Neuronal stem cell (in vitro differentiated cells): ENCODE measurements around the gene TRAF3.

Experiments
- DNase-seq: peaks from one replicate; pipeline ENCODE4 v3.0.0-alpha.2; 2013; ENCODE audit warnings: low spot score
- H2AFZ ChIP-seq: one replicate; pipeline ENCODE4 v1.6.1; 2013; ENCODE audit warnings: mild to moderate bottlenecking, low read length, inconsistent platforms
- H2AK5ac ChIP-seq: 2 replicates; pipeline ENCODE4 v1.6.1; 2013; ENCODE audit warnings: low read depth, mild to moderate bottlenecking, inconsistent platforms, low read length, moderate library complexity, mixed read lengths
- H2BK120ac ChIP-seq: 2 replicates; pipeline ENCODE4 v1.6.1; 2013; ENCODE audit warnings: low read depth, mild to moderate bottlenecking, inconsistent platforms, low read length, moderate library complexity, mixed read lengths
- H2BK12ac ChIP-seq: one replicate; pipeline ENCODE4 v1.6.1; 2013; ENCODE audit warnings: low read length, inconsistent platforms
- H2BK15ac ChIP-seq: 2 replicates; pipeline ENCODE4 v1.6.1; 2013; ENCODE audit warnings: mild to moderate bottlenecking, low read length, inconsistent platforms, mixed read lengths
- H2BK5ac ChIP-seq: one replicate; pipeline ENCODE4 v1.6.1; 2013; ENCODE audit warnings: inconsistent platforms, mild to moderate bottlenecking, low read length, moderate library complexity
- H3K14ac ChIP-seq: one replicate; pipeline ENCODE4 v1.6.1; 2013; ENCODE audit warnings: low read length, inconsistent platforms
- H3K18ac ChIP-seq: 2 replicates; pipeline ENCODE4 v1.6.1; 2013; ENCODE audit warnings: low read length, inconsistent platforms
- H3K23ac ChIP-seq: 2 replicates; pipeline ENCODE4 v1.6.1; 2013; ENCODE audit warnings: low read depth, mild to moderate bottlenecking, mixed read lengths, low read length, inconsistent platforms; ENCODE audit not compliant: poor library complexity
- H3K27ac ChIP-seq: replicated peaks from 3 replicates; pipeline ENCODE4 v1.5.1; 2013; ENCODE audit warnings: low read length, inconsistent platforms
- H3K27me3 ChIP-seq, 3 experiments: 2 replicates each; pipeline ENCODE4 v1.6.1; 2013; ENCODE audit warnings: low read length in 3 of 3, mild to moderate bottlenecking in 2 of 3, inconsistent platforms in 1 of 3, low read depth in 1 of 3, mixed read lengths in 1 of 3, moderate library complexity in 1 of 3; ENCODE audit not compliant: control insufficient read depth in 3 of 3, insufficient read depth in 3 of 3
- H3K36me3 ChIP-seq, 2 donors: replicated peaks in 1 of 2; 2 replicates each; pipeline ENCODE4 v1.6.1; 2013; ENCODE audit warnings: low read length in 2 of 2; ENCODE audit not compliant: control insufficient read depth in 2 of 2, insufficient read depth in 2 of 2
- H3K4ac ChIP-seq: 2 replicates; pipeline ENCODE4 v1.6.1; 2013; ENCODE audit warnings: inconsistent platforms, mild to moderate bottlenecking, low read length, moderate library complexity
- H3K4me1 ChIP-seq, 2 donors: 1 replicate in 1 of 2; 2 replicates in 1 of 2; pipeline ENCODE4 v1.6.1; 2013; ENCODE audit warnings: low read length in 2 of 2, low read depth in 1 of 2; ENCODE audit not compliant: control insufficient read depth in 2 of 2, insufficient read depth in 1 of 2
- H3K4me2 ChIP-seq: one replicate; pipeline ENCODE4 v1.6.1; 2013; ENCODE audit warnings: mild to moderate bottlenecking, low read length, inconsistent platforms; ENCODE audit not compliant: insufficient read depth, poor library complexity, severe bottlenecking
- H3K4me3 ChIP-seq, 2 donors: 2 replicates each; pipeline ENCODE4 v1.5.1; 2013; ENCODE audit warnings: low read length in 2 of 2, mild to moderate bottlenecking in 2 of 2, inconsistent platforms in 1 of 2, moderate library complexity in 1 of 2
- H3K79me1 ChIP-seq: one replicate; pipeline ENCODE4 v1.6.1; 2013; ENCODE audit warnings: low read depth, mild to moderate bottlenecking, inconsistent platforms, low read length, moderate library complexity
- H3K9ac ChIP-seq: one replicate; pipeline ENCODE4 v1.6.1; 2013; ENCODE audit warnings: mild to moderate bottlenecking, low read depth, low read length, inconsistent platforms; ENCODE audit not compliant: poor library complexity
- H3K9me3 ChIP-seq, 2 donors: replicated peaks in 1 of 2; 2 replicates each; pipeline versions ENCODE3 to v1.6.1; 2013; ENCODE audit warnings: low read length in 2 of 2, mild to moderate bottlenecking in 2 of 2, inconsistent platforms in 1 of 2, low read depth in 1 of 2, mixed read lengths in 1 of 2, moderate library complexity in 1 of 2; ENCODE audit not compliant: control insufficient read depth in 2 of 2, insufficient read depth in 1 of 2
- H4K8ac ChIP-seq: one replicate; pipeline ENCODE4 v1.6.1; 2013; ENCODE audit warnings: low read depth, mild to moderate bottlenecking, inconsistent platforms, low read length, moderate library complexity
- H4K91ac ChIP-seq: one replicate; pipeline ENCODE4 v1.6.1; 2013; ENCODE audit warnings: low read length, low read depth, mild to moderate bottlenecking, inconsistent platforms; ENCODE audit not compliant: poor library complexity
- WGBS, 2 donors: extraction: QIAGEN DNeasy Blood & Tissue Kit; methylation state at CpG; one replicate each; pipeline ENCODE4 v1.1.7; 2013; ENCODE audit warnings: missing lambda C conversion rate in 2 of 2, mixed read lengths in 1 of 2; ENCODE audit not compliant: insufficient read length in 2 of 2, insufficient replicate concordance in 1 of 2; ENCODE audit errors: extremely low coverage in 2 of 2; 5-methylcytosine and 5-hydroxymethylcytosine counted together

Gene TRAF3

DNA sequence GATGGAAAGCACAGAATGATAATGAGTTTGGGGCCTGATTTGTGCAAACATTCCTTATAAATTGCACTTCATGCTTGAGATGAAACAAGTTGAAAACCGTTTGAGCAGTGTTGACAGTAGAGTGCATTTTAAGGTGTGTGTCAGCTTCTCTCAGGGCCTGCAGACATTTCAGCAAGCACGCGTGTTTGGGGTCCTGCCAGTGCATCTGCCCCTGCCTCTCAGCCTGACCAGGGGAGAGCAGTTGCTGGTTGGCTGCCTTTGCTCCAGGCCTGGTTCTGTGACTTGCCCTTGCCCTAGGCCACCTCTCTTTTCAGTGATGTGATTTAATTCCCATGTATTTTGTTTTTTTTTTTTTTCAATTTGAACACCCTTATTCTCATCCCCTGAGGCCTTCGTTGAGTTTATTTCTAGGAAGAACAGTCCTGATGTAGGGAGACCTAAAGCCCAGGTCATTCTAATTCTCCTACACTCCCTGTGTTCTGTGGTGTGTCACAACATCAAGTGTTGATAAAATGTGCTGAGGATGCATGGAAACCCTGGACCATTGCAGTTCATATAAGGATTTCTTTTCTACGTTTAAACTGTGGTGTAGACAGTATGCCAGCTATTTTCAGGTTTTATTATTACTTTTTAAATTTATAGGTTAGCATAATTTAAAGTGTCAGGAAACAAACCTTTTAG lies 105.1 kb downstream of the TRAF3 start:
- H3K14ac ChIP-seq, result no peak overlapping the region
- peaks cover 3 to 47% of the 10 kb centered on the region in 2 donors for H3K36me3 ChIP-seq
- no peak for DNase-seq
- no peak overlapping the region for H3K9ac ChIP-seq
- no peak overlapping the region for H2AK5ac ChIP-seq
- H2BK12ac ChIP-seq, result no peak overlapping the region
- H2BK15ac ChIP-seq, result no peak overlapping the region
- H4K8ac ChIP-seq, result no peak overlapping the region
- H3K18ac ChIP-seq, result no peak overlapping the region
- H3K4me1 ChIP-seq, result no peaks in the 10 kb centered on the region
- H3K9me3 ChIP-seq, result no peaks in the 10 kb centered on the region
- H3K23ac ChIP-seq, result no peak overlapping the region
- no peak overlapping the region for H3K27ac ChIP-seq
- no peak overlapping the region for H2BK5ac ChIP-seq
- WGBS, 2 donors, result no CpG with 5 or more reads among the region's 5 CpGs
- H4K91ac ChIP-seq, result no peak overlapping the region
- no peak overlapping the region for H2AFZ ChIP-seq
- no peak overlapping the region for H3K4ac ChIP-seq
- H3K4me3 ChIP-seq, result no peak overlapping the region
- H3K4me2 ChIP-seq, result no peak overlapping the region
- H3K79me1 ChIP-seq, result no peaks in the 10 kb centered on the region
- no peaks in the 10 kb centered on the region for H3K27me3 ChIP-seq
- H2BK120ac ChIP-seq, result no peak overlapping the region

DNA sequence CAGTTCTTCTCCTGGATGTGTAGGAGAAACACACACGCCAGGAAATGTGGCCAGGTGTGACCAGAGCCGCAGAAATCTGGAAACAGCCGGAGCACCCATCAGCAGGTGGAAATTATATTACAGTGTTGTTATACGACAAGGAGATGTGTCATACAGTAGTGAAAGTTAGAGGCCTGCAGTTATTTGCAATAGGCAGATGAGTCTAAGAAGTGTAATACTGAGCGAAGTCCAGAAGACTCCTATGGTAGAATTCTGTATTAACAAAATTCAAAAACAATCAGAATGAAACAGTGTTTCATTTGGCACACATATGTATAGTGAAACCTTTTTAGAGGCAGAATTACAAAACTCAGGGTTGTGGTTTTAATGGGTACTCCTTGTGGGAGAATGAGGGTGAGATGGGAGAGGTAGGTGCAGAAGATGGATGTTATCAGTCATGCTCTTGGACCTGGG lies 105.9 kb downstream of the TRAF3 start:
- H2BK5ac ChIP-seq, result no peak overlapping the region
- H3K27me3 ChIP-seq, result no peaks in the 10 kb centered on the region
- peaks cover 2% of the 10 kb centered on the region for H3K79me1 ChIP-seq
- no peak overlapping the region for H3K4me2 ChIP-seq
- no peak overlapping the region for H2BK12ac ChIP-seq
- no peaks in the 10 kb centered on the region for H3K4me1 ChIP-seq
- H2BK15ac ChIP-seq, result no peak overlapping the region
- H4K8ac ChIP-seq, result no peak overlapping the region
- no peak overlapping the region for H3K4me3 ChIP-seq
- H4K91ac ChIP-seq, result no peak overlapping the region
- H3K14ac ChIP-seq, result no peak overlapping the region
- H3K4ac ChIP-seq, result no peak overlapping the region
- peaks cover 4 to 43% of the 10 kb centered on the region in 2 donors for H3K36me3 ChIP-seq
- H3K18ac ChIP-seq, result no peak overlapping the region
- no peak overlapping the region for H2AFZ ChIP-seq
- H3K27ac ChIP-seq, result no peak overlapping the region
- no CpG with 5 or more reads among the region's 5 CpGs for WGBS, 2 donors
- no peak for DNase-seq
- no peak overlapping the region for H2AK5ac ChIP-seq
- no peaks in the 10 kb centered on the region for H3K9me3 ChIP-seq
- H3K9ac ChIP-seq, result no peak overlapping the region
- no peak overlapping the region for H2BK120ac ChIP-seq
- no peak overlapping the region for H3K23ac ChIP-seq

DNA sequence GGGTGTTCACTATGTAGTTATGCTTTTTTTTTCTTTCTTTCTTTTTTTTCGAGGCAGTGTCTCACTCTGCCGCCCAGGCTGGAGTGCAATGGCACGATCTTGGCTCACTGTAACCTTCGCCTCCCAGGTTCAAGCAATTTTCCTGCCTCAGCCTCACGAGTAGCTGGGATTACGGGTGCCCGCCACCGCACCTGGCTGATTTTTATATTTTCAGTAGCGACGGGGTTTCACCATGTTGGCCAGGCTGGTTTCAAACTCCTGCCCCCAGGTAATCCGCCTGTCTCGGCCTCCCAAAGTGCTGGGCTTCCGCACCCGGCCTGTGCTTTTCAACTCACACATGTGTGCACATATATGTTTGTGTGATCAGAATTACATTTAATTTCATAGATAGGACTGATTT lies 106.3 kb downstream of the TRAF3 start:
- H2BK120ac ChIP-seq, result no peak overlapping the region
- no peak overlapping the region for H3K23ac ChIP-seq
- DNase-seq, result no peak
- H3K9ac ChIP-seq, result no peak overlapping the region
- no peaks in the 10 kb centered on the region for H3K4me1 ChIP-seq
- peaks cover 7 to 47% of the 10 kb centered on the region in 2 donors for H3K36me3 ChIP-seq
- H4K91ac ChIP-seq, result no peak overlapping the region
- H2AK5ac ChIP-seq, result no peak overlapping the region
- no peak overlapping the region for H2BK12ac ChIP-seq
- no peak overlapping the region for H2AFZ ChIP-seq
- H3K79me1 ChIP-seq, result peaks cover 2% of the 10 kb centered on the region
- H3K18ac ChIP-seq, result no peak overlapping the region
- H3K4ac ChIP-seq, result no peak overlapping the region
- no peak overlapping the region for H3K14ac ChIP-seq
- no CpG with 5 or more reads among the region's 14 CpGs for WGBS, 2 donors
- no peak overlapping the region for H4K8ac ChIP-seq
- H3K27me3 ChIP-seq, result no peaks in the 10 kb centered on the region
- no peaks in the 10 kb centered on the region for H3K9me3 ChIP-seq
- H3K4me3 ChIP-seq, result no peak overlapping the region
- no peak overlapping the region for H2BK15ac ChIP-seq
- no peak overlapping the region for H3K4me2 ChIP-seq
- no peak overlapping the region for H2BK5ac ChIP-seq
- H3K27ac ChIP-seq, result no peak overlapping the region

DNA sequence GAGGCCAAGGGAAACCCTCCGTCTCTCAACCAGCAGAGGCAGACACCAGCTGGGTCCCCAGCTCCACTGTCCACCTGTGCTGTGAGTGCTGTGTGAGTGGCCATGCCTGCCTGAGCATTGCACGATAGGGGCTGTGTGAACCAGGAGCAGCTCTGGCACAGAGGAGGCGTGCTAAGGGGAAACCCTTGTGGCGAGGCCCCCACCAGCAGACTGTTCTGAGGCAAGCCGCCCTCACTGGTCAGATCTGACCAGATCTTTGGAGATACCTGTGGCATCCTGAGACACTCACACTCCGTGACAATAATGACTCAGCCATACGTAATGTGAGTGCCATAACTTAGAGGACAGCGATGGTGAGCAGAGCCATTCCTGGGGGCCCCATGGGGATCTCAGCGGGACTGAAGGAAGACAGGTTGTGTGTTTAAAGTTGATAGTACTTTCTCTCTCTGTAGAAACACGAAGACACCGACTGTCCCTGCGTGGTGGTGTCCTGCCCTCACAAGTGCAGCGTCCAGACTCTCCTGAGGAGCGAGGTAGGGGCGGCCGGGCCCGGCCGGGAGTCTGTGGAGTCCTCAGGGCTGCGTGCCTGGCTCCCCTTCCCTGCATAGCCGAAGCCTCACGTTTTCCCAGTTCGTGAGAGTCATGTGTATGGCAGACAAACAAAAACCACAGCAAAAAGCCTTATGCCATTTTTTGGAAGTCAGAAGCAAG lies 108.6 kb downstream of the TRAF3 start:
- no peak overlapping the region for H2AK5ac ChIP-seq
- H3K23ac ChIP-seq, result no peak overlapping the region
- H3K18ac ChIP-seq, result peak overlapping the region; percentile 35
- H2BK12ac ChIP-seq, result no peak overlapping the region
- H2BK120ac ChIP-seq, result no peak overlapping the region
- H2BK15ac ChIP-seq, result no peak overlapping the region
- no peaks in the 10 kb centered on the region for H3K9me3 ChIP-seq
- H3K4ac ChIP-seq, result no peak overlapping the region
- no peak overlapping the region for H4K91ac ChIP-seq
- peaks cover 2% of the 10 kb centered on the region for H3K79me1 ChIP-seq
- no peak overlapping the region for H3K9ac ChIP-seq
- H3K4me1 ChIP-seq, result peaks cover 0 to under 1% of the 10 kb centered on the region in 2 donors
- no peak overlapping the region for H3K4me2 ChIP-seq
- H2AFZ ChIP-seq, result no peak overlapping the region
- H3K4me3 ChIP-seq, result no peak overlapping the region
- H3K27ac ChIP-seq, result no peak overlapping the region
- peaks cover 8 to 62% of the 10 kb centered on the region in 2 donors for H3K36me3 ChIP-seq
- no peak overlapping the region for H4K8ac ChIP-seq
- H3K27me3 ChIP-seq, result no peaks in the 10 kb centered on the region
- no CpG with 5 or more reads among the region's 22 CpGs for WGBS, 2 donors
- DNase-seq, result no peak
- H3K14ac ChIP-seq, result no peak overlapping the region
- H2BK5ac ChIP-seq, result no peak overlapping the region
